Esophagus squamous epithelium (tissue), 4 donors: ENCODE data around the gene MRPS27.

Experiments used
- CTCF ChIP-seq, 6 experiments: fragments of 450-650 bp in 4 of 6; fragments of 200-600 bp in 2 of 6; sonication (generic) in 2 of 6; IDR thresholded peaks; one replicate each; pipeline ENCODE4 v1.5.1; 2016 to 2019; ENCODE audit warnings: antibody characterized with exemption in 6 of 6, mild to moderate bottlenecking in 4 of 6, moderate library complexity in 4 of 6
- POLR2A ChIP-seq, 4 donors: fragments of 450-650 bp; IDR thresholded peaks; one replicate each; pipeline ENCODE4 v1.6.1; 2017; ENCODE audit warnings: antibody characterized with exemption in 4 of 4, mild to moderate bottlenecking in 4 of 4, moderate library complexity in 3 of 4

DNA sequence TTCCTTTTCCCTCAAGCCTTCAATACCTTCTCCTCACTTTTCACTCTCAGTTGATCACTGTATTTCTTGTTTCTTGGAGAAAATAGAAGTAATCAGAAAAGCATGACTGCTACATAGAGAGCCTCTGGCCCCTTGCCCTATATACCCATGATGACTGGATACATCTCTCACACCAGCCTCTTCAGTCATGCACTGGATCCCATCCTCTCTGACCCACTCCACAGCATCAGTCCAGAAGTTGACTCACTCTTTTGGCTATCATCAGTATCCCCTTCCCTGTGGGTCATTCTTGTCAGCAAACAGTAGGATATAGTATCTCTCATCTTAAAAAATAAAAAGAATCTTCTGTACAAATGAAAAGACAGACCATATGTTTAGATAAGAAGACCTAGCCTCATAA lies 33.0 kb upstream of the MRPS27 start:
- no peak for TF ChIP-seq CTCF (IDR thresholded peaks at IDR 0.05)
- TF ChIP-seq POLR2A (IDR thresholded peaks at IDR 0.05): no peak
